ENCODE results near the gene SUGCT.

- no peak for TF ChIP-seq CTCF (IDR thresholded peaks at IDR 0.05)
- TF ChIP-seq POLR2AphosphoS5 (IDR thresholded peaks at IDR 0.05): no peak
- TF ChIP-seq EP300 (IDR thresholded peaks at IDR 0.05): no peak
Measured at GRCh38 chr7:40640566-40640965, 505.8 kb downstream of the SUGCT start.

All from stomach (tissue), 4 donors.